HAP-1 (cell line): Measurements from ENCODE around the gene SORBS1.

Source experiments
- DNase-seq, 2 experiments: peaks; one replicate each; pipeline ENCODE4 v3.0.0-alpha.2; 2016 to 2020; ENCODE audit warnings: low spot score in 2 of 2
- H3K27me3 ChIP-seq: fragments of 250-450 bp; sonication (Bioruptor Pico); 2 replicates; pipeline ENCODE4 v1.5.1; 2020; ENCODE audit warnings: low read depth, mild to moderate bottlenecking, moderate library complexity
- H3K36me3 ChIP-seq: fragments of 250-450 bp; sonication (Bioruptor Pico); replicated peaks from 2 replicates; pipeline ENCODE4 v1.5.1; 2020; ENCODE audit warnings: mild to moderate bottlenecking
- H3K4me1 ChIP-seq: fragments of 250-450 bp; sonication (Bioruptor Pico); 2 replicates; pipeline ENCODE4 v1.5.1; 2020; ENCODE audit warnings: mild to moderate bottlenecking
- H3K4me3 ChIP-seq: fragments of 250-450 bp; sonication (Bioruptor Pico); 2 replicates; pipeline ENCODE4 v1.5.1; 2020; ENCODE audit warnings: mild to moderate bottlenecking, moderate library complexity
- H3K9me3 ChIP-seq: fragments of 250-450 bp; sonication (Bioruptor Pico); 2 replicates; pipeline ENCODE4 v1.5.1; 2020; ENCODE audit warnings: mild to moderate bottlenecking, moderate library complexity
- in situ Hi-C: fragments of 300-500 bp; cut with MboI; formaldehyde crosslinking; loops from 3 replicates; pipeline ENCODE4 v1.14.3; 2020; ENCODE audit warnings: low sequenced_read_pairs, inconsistent platforms, mixed read lengths

The SORBS1 gene

GRCh38 chr10:95440756-95441546, 120.2 kb downstream of the SORBS1 start:
- Histone ChIP-seq H3K36me3 (no peaks in the 10 kb centered on the region), H3K27me3 (no peaks in the 10 kb centered on the region), H3K4me3 (no peak overlapping the region), H3K9me3 (no peaks in the 10 kb centered on the region), H3K4me1 (no peaks in the 10 kb centered on the region)
- in situ Hi-C loops, result no loop called here
- DNase-seq, result no peak

- H3K4me1 ChIP-seq, result no peaks in the 10 kb centered on the region
- no peak overlapping the region for H3K4me3 ChIP-seq
- H3K9me3 ChIP-seq, result no peaks in the 10 kb centered on the region
- no peak for DNase-seq
- H3K36me3 ChIP-seq, result no peaks in the 10 kb centered on the region
- in situ Hi-C loops, result no loop called here
- no peaks in the 10 kb centered on the region for H3K27me3 ChIP-seq
Observed at GRCh38 chr10:95440038-95440725, 121.0 kb downstream of the SORBS1 start.

GRCh38 chr10:95438781-95439180, 122.4 kb downstream of the SORBS1 start:
- H3K27me3 ChIP-seq, result no peaks in the 10 kb centered on the region
- in situ Hi-C loops, result no loop called here
- no peaks in the 10 kb centered on the region for H3K4me1 ChIP-seq
- no peak overlapping the region for H3K4me3 ChIP-seq
- H3K9me3 ChIP-seq, result no peaks in the 10 kb centered on the region
- DNase-seq, result no peak
- H3K36me3 ChIP-seq, result no peaks in the 10 kb centered on the region

- in situ Hi-C loops, result no loop called here
- Histone ChIP-seq H3K27me3 (no peaks in the 10 kb centered on the region), H3K4me3 (no peak overlapping the region), H3K4me1 (no peaks in the 10 kb centered on the region), H3K36me3 (no peaks in the 10 kb centered on the region), H3K9me3 (no peaks in the 10 kb centered on the region)
- DNase-seq, result no peak
Observed at GRCh38 chr10:95437669-95438068, 123.5 kb downstream of the SORBS1 start.

- in situ Hi-C loops, result no loop called here
- Histone ChIP-seq H3K4me3 (no peak overlapping the region), H3K9me3 (no peaks in the 10 kb centered on the region), H3K27me3 (no peaks in the 10 kb centered on the region), H3K36me3 (no peaks in the 10 kb centered on the region), H3K4me1 (no peaks in the 10 kb centered on the region)
- no peak for DNase-seq
Observed at GRCh38 chr10:95435548-95436279, 125.5 kb downstream of the SORBS1 start.

- no peaks in the 10 kb centered on the region for H3K36me3 ChIP-seq
- no peaks in the 10 kb centered on the region for H3K9me3 ChIP-seq
- no peaks in the 10 kb centered on the region for H3K4me1 ChIP-seq
- in situ Hi-C loops, result loop anchor here (5.0 kb wide), 1 partner anchor 168 kb away; no protein-coding TSS in a partner anchor
- no peak for DNase-seq
- no peak overlapping the region for H3K4me3 ChIP-seq
- no peaks in the 10 kb centered on the region for H3K27me3 ChIP-seq
Observed at GRCh38 chr10:95434583-95434982, 126.6 kb downstream of the SORBS1 start.

GRCh38 chr10:95431900-95432342, 129.2 kb downstream of the SORBS1 start:
- in situ Hi-C loops, result loop anchor here (5.0 kb wide), 1 partner anchor 170 kb away; no protein-coding TSS in a partner anchor
- H3K4me3 ChIP-seq, result no peak overlapping the region
- no peaks in the 10 kb centered on the region for H3K27me3 ChIP-seq
- DNase-seq, result no peak
- H3K36me3 ChIP-seq, result no peaks in the 10 kb centered on the region
- no peaks in the 10 kb centered on the region for H3K4me1 ChIP-seq
- no peaks in the 10 kb centered on the region for H3K9me3 ChIP-seq

GRCh38 chr10:95430231-95430951, 130.8 kb downstream of the SORBS1 start:
- in situ Hi-C loops, result loop anchor here (5.0 kb wide), 1 partner anchor 172 kb away; no protein-coding TSS in a partner anchor
- H3K36me3 ChIP-seq, result no peaks in the 10 kb centered on the region
- no peak overlapping the region for H3K4me3 ChIP-seq
- H3K4me1 ChIP-seq, result no peaks in the 10 kb centered on the region
- peak; percentile 49 to 56 for DNase-seq
- H3K27me3 ChIP-seq, result no peaks in the 10 kb centered on the region
- no peaks in the 10 kb centered on the region for H3K9me3 ChIP-seq

- in situ Hi-C loops, result loop anchor here (5.0 kb wide), 1 partner anchor 173 kb away; no protein-coding TSS in a partner anchor
- Histone ChIP-seq H3K4me1 (no peaks in the 10 kb centered on the region), H3K9me3 (no peaks in the 10 kb centered on the region), H3K36me3 (no peaks in the 10 kb centered on the region), H3K27me3 (no peaks in the 10 kb centered on the region), H3K4me3 (no peak overlapping the region)
- no peak for DNase-seq
Observed at GRCh38 chr10:95429639-95430038, 131.5 kb downstream of the SORBS1 start.

GRCh38 chr10:95428701-95429100, 132.5 kb downstream of the SORBS1 start:
- Histone ChIP-seq H3K36me3 (no peaks in the 10 kb centered on the region), H3K27me3 (no peaks in the 10 kb centered on the region), H3K4me1 (no peaks in the 10 kb centered on the region), H3K9me3 (no peaks in the 10 kb centered on the region), H3K4me3 (no peak overlapping the region)
- in situ Hi-C loops, result no loop called here
- no peak for DNase-seq

GRCh38 chr10:95426482-95426881, 134.7 kb downstream of the SORBS1 start:
- in situ Hi-C loops, result no loop called here
- Histone ChIP-seq H3K36me3 (no peaks in the 10 kb centered on the region), H3K4me1 (no peaks in the 10 kb centered on the region), H3K4me3 (no peak overlapping the region), H3K27me3 (no peaks in the 10 kb centered on the region), H3K9me3 (no peaks in the 10 kb centered on the region)
- DNase-seq, result no peak

- no peak for DNase-seq
- no peaks in the 10 kb centered on the region for H3K9me3 ChIP-seq
- H3K36me3 ChIP-seq, result no peaks in the 10 kb centered on the region
- no peaks in the 10 kb centered on the region for H3K27me3 ChIP-seq
- in situ Hi-C loops, result no loop called here
- H3K4me3 ChIP-seq, result no peak overlapping the region
- no peaks in the 10 kb centered on the region for H3K4me1 ChIP-seq
Observed at GRCh38 chr10:95425592-95426465, 135.3 kb downstream of the SORBS1 start.
